ENCODE measurements around the gene M1AP.

GRCh38 chr2:74588664-74589063 is 59.5 kb downstream of the M1AP start:
- TF ChIP-seq CTCF (IDR thresholded peaks at IDR 0.05; ENCODE audit: control extremely low read depth in 1 of 3, insufficient read depth in 1 of 3, low read depth in 1 of 3, low read length in 3 of 3) (no peak), RAD21 (IDR thresholded peaks at IDR 0.05 in 1 of 2, conservative IDR thresholded peaks at IDR 0.05 in 1 of 2; ENCODE audit: low read depth in 2 of 2, low read length in 2 of 2) (no peak), CEBPB (IDR thresholded peaks at IDR 0.05; ENCODE audit: low read depth, low read length) (no peak), ATF2 (IDR thresholded peaks at IDR 0.05; ENCODE audit: low read length) (no peak), SIX5 (IDR thresholded peaks at IDR 0.05; ENCODE audit: low read depth, low read length) (no peak), BRCA1 (IDR thresholded peaks at IDR 0.05; ENCODE audit: low read depth, low read length) (no peak), KDM5A (IDR thresholded peaks at IDR 0.05; ENCODE audit: low read length) (no peak), POLR2AphosphoS5 (IDR thresholded peaks at IDR 0.05; ENCODE audit: low read depth, low read length) (no peak)
- TF ChIP-seq, protein P1, sequence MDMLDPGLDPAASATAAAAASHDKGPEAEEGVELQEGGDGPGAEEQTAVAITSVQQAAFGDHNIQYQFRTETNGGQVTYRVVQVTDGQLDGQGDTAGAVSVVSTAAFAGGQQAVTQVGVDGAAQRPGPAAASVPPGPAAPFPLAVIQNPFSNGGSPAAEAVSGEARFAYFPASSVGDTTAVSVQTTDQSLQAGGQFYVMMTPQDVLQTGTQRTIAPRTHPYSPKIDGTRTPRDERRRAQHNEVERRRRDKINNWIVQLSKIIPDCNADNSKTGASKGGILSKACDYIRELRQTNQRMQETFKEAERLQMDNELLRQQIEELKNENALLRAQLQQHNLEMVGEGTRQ (IDR thresholded peaks at IDR 0.05; ENCODE audit: low read length): no peak
